ENCODE measurements around the gene KRT81.

DNA sequence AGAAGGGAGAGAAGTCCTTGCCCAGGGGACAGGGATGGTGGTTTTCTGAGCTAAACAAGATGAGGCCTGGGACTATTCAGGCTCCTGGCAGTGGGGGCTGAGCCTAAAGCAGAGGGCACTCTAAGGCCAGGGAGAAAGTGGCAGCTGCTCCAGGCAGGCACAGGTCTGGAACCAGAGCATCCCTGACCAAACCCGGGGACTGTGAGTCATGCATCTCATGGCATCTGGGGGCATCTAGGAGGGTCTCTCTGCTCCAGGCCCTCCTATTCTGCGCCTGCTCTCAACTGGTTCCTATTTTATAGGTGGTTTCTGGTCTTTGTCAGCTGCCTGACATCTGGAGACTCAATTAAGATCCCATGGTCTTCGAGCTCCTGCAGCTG is 46.7 kb downstream of the KRT81 start:
- no peak for TF ChIP-seq POLR2A (IDR thresholded peaks at IDR 0.05; ENCODE audit: low read depth, low read length)
- TF ChIP-seq, protein P1, sequence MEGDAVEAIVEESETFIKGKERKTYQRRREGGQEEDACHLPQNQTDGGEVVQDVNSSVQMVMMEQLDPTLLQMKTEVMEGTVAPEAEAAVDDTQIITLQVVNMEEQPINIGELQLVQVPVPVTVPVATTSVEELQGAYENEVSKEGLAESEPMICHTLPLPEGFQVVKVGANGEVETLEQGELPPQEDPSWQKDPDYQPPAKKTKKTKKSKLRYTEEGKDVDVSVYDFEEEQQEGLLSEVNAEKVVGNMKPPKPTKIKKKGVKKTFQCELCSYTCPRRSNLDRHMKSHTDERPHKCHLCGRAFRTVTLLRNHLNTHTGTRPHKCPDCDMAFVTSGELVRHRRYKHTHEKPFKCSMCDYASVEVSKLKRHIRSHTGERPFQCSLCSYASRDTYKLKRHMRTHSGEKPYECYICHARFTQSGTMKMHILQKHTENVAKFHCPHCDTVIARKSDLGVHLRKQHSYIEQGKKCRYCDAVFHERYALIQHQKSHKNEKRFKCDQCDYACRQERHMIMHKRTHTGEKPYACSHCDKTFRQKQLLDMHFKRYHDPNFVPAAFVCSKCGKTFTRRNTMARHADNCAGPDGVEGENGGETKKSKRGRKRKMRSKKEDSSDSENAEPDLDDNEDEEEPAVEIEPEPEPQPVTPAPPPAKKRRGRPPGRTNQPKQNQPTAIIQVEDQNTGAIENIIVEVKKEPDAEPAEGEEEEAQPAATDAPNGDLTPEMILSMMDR (conservative IDR thresholded peaks at IDR 0.05; ENCODE audit: low read depth, low read length), result no peak
- no peak for TF ChIP-seq SMC3 (IDR thresholded peaks at IDR 0.05; ENCODE audit: low read depth, low read length)
- TF ChIP-seq MAZ (IDR thresholded peaks at IDR 0.05; ENCODE audit: borderline replicate concordance, low read depth, low read length), result no peak
- TF ChIP-seq, protein P2, sequence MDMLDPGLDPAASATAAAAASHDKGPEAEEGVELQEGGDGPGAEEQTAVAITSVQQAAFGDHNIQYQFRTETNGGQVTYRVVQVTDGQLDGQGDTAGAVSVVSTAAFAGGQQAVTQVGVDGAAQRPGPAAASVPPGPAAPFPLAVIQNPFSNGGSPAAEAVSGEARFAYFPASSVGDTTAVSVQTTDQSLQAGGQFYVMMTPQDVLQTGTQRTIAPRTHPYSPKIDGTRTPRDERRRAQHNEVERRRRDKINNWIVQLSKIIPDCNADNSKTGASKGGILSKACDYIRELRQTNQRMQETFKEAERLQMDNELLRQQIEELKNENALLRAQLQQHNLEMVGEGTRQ (IDR thresholded peaks at IDR 0.05; ENCODE audit: low read depth, low read length), result no peak
- no peak for TF ChIP-seq CEBPB (IDR thresholded peaks at IDR 0.05; ENCODE audit: low read depth, low read length)
- TF ChIP-seq RAD21 (IDR thresholded peaks at IDR 0.05; ENCODE audit: low read length), result no peak
- no peak for TF ChIP-seq BHLHE40 (IDR thresholded peaks at IDR 0.05; ENCODE audit: low read depth, low read length)
- no peak for TF ChIP-seq MXI1 (IDR thresholded peaks at IDR 0.05; ENCODE audit: borderline replicate concordance, low read depth, low read length)

Measured in IMR-90 (cell line).